Endothelial cell of umbilical vein (primary cell): ENCODE data around the gene ZBED4. TPM values are rescaled to one million over a fixed set of nuclear protein-coding genes. Genes with fewer than 3 reads are reported as not detected.

Experiments
- BruUV-seq: library from RNA; stranded (reverse); fragments of 400-500 nt; replicated peaks from 2 replicates; lab custom pipeline; 2021; lab: Mats Ljungman, UMichigan
- CTCF ChIA-PET: fragments of 300-600, 350-600 bp; sonication (Branson Sonifier 250); formaldehyde crosslinking; loops from one replicate; lab custom pipeline; 2021; ENCODE audit warnings: antibody characterized with exemption, inconsistent platforms; lab: Charles Lee
- POLR2A ChIA-PET: fragments of 300-600, 350-600 bp; sonication (Branson Sonifier 250); formaldehyde crosslinking; loops from one replicate; lab custom pipeline; 2021; ENCODE audit warnings: antibody characterized with exemption, inconsistent platforms; lab: Charles Lee
- DNase-seq: peaks from one replicate; pipeline ENCODE4 v3.0.0-alpha.2; 2011; ENCODE audit warnings: low read depth, low spot score
- FAIRE-seq: peaks from 2 replicates; lab custom pipeline; 2011; peaks lifted over from hg19 to GRCh38; lab: Jason Lieb, UNC
- H2AFZ ChIP-seq: 2 replicates; pipeline ENCODE4 v1.6.0; 2012; ENCODE audit warnings: low read depth, low read length, control low read depth, inconsistent platforms
- H3K27ac ChIP-seq: 2 replicates; pipeline ENCODE4 v1.5.1; 2011; ENCODE audit warnings: low read depth, mild to moderate bottlenecking, control low read depth, low read length, moderate library complexity; ENCODE audit not compliant: insufficient read depth
- H3K27me3 ChIP-seq, 2 experiments: 2 replicates each; pipeline versions ENCODE4 v1.6.0 to v1.6.1; 2011; ENCODE audit warnings: low read length in 2 of 2, mixed read lengths in 1 of 2; ENCODE audit not compliant: control insufficient read depth in 2 of 2, insufficient read depth in 2 of 2
- H3K36me3 ChIP-seq, 2 experiments: 2 replicates in 1 of 2; 3 replicates in 1 of 2; pipeline ENCODE4 v1.5.1; 2011; ENCODE audit warnings: low read length in 2 of 2, mild to moderate bottlenecking in 1 of 2, moderate library complexity in 1 of 2; ENCODE audit not compliant: control insufficient read depth in 2 of 2, insufficient read depth in 2 of 2; ENCODE audit errors: extremely low read depth in 1 of 2
- H3K4me1 ChIP-seq: 3 replicates; pipeline ENCODE4 v1.5.1; 2011; ENCODE audit warnings: mild to moderate bottlenecking, low read length; ENCODE audit not compliant: control insufficient read depth, insufficient read depth; ENCODE audit errors: extremely low read depth
- H3K4me2 ChIP-seq: 2 replicates; pipeline ENCODE4 v1.6.1; 2011; ENCODE audit warnings: low read length, control low read depth, mixed read lengths; ENCODE audit not compliant: insufficient read depth
- H3K4me3 ChIP-seq, 3 experiments: fragments of 200-600 bp in 1 of 3; sonication (generic), shearing (Covaris generic) in 1 of 3; replicated peaks in 1 of 3; 2 replicates each; pipeline ENCODE4 v1.5.1; 2011 to 2016; ENCODE audit warnings: control low read depth in 3 of 3, low read length in 3 of 3, mild to moderate bottlenecking in 2 of 3, inconsistent platforms in 1 of 3, low read depth in 1 of 3, moderate library complexity in 1 of 3; ENCODE audit not compliant: insufficient read depth in 1 of 3
- H3K79me2 ChIP-seq: 2 replicates; pipeline ENCODE4 v1.6.0; 2012; ENCODE audit warnings: low read length, inconsistent platforms; ENCODE audit not compliant: control insufficient read depth, insufficient read depth
- H3K9ac ChIP-seq: replicated peaks from 2 replicates; pipeline ENCODE3; 2011; ENCODE audit warnings: low read length, control low read depth; ENCODE audit not compliant: insufficient read depth; ENCODE audit errors: extremely low read depth
- H3K9me1 ChIP-seq: replicated peaks from 3 replicates; pipeline ENCODE4 v1.6.0; 2011; ENCODE audit warnings: mild to moderate bottlenecking, low read length; ENCODE audit not compliant: control insufficient read depth, insufficient read depth; ENCODE audit errors: extremely low read depth
- H3K9me3 ChIP-seq: replicated peaks from 2 replicates; pipeline ENCODE4 v1.5.1; 2012; ENCODE audit warnings: low read length, inconsistent platforms; ENCODE audit not compliant: control insufficient read depth, insufficient read depth
- H4K20me1 ChIP-seq: replicated peaks from 2 replicates; pipeline ENCODE3; 2011; ENCODE audit warnings: mild to moderate bottlenecking, low read length; ENCODE audit not compliant: control insufficient read depth, insufficient read depth; ENCODE audit errors: extremely low read depth
- CTCF ChIP-seq, 2 donors: IDR thresholded peaks; 1 replicate in 1 of 2; 2 replicates in 1 of 2; pipeline ENCODE4 v1.5.1; 2011; ENCODE audit warnings: low read length in 2 of 2, mild to moderate bottlenecking in 2 of 2, moderate library complexity in 2 of 2, control low read depth in 1 of 2, inconsistent platforms in 1 of 2, low read depth in 1 of 2; ENCODE audit not compliant: insufficient read depth in 1 of 2; ENCODE audit errors: extremely low read depth in 1 of 2
- FOS ChIP-seq: IDR thresholded peaks from 2 replicates; pipeline ENCODE4 v1.6.1; 2011; ENCODE audit warnings: mild to moderate bottlenecking, low read length, moderate library complexity, borderline replicate concordance; ENCODE audit not compliant: insufficient read depth
- GATA2 ChIP-seq: IDR thresholded peaks from 2 replicates; pipeline ENCODE4 v1.7.0; 2011; ENCODE audit warnings: low read depth, mild to moderate bottlenecking, moderate library complexity, mixed read lengths, low read length; ENCODE audit not compliant: insufficient read length, insufficient read depth
- MYC ChIP-seq: IDR thresholded peaks from one replicate; pipeline ENCODE4 v1.6.1; 2011; ENCODE audit warnings: mild to moderate bottlenecking, low read depth, low read length
- POLR2A ChIP-seq: IDR thresholded peaks from 2 replicates; pipeline ENCODE4 v1.6.1; 2012; ENCODE audit warnings: low read depth, mild to moderate bottlenecking, control low read depth, low read length
- POLR2AphosphoS5 ChIP-seq: IDR thresholded peaks from 2 replicates; pipeline ENCODE4 v1.6.1; 2012; ENCODE audit warnings: low read depth, mild to moderate bottlenecking, control low read depth, low read length, moderate library complexity; ENCODE audit not compliant: insufficient read depth
- dilution Hi-C: fragments of 300-500 bp; cut with MboI; formaldehyde crosslinking; loops from one replicate; pipeline ENCODE4 v1.15.0; 2019; ENCODE audit warnings: low sequenced_read_pairs; ENCODE audit not compliant: extremely low pct_ligation_motif_present
- intact Hi-C: fragments of 100-400 bp; cut with micrococcal nuclease; formaldehyde crosslinking; loops from one replicate; pipeline ENCODE4 v1.10.0; 2022
- polyA plus RNA-seq, 4 experiments: library from polyadenylated mRNA; depleted of rRNA in 3 of 4; stranded (reverse) in 3 of 4; unstranded in 1 of 4; fragments of >200 nt; gene quantifications; 2 replicates each; pipeline versions ENCODE4 v1.2.1 to v1.2.3, GENCODE V29; 2011 to 2012; ENCODE audit warnings: missing spikeins in 1 of 4
- total RNA-seq: library from RNA; stranded (reverse); gene quantifications from 2 replicates; pipeline ENCODE4 v1.2.3, GENCODE V29; 2021
- TF ChIP-seq, protein P1 (sequence below): IDR thresholded peaks from 2 replicates; pipeline ENCODE4 v1.6.1; 2011; ENCODE audit not compliant: insufficient read depth, insufficient read length

Gene ZBED4
- total and polyA plus RNA-seq, 2 donors (not counting 3 experiments of a cell fraction or from before 2014, with no cell fraction given): 8.6 to 18.2 TPM

- H3K4me1 ChIP-seq: peaks cover 8% of the 10 kb centered on the region
- no peak overlapping the region for H2AFZ ChIP-seq
- no peaks in the 10 kb centered on the region for H3K9me3 ChIP-seq
- no TSS peak for BruUV-seq
- CTCF ChIA-PET: no interaction called here
- intact Hi-C loops (no loop called here), dilution Hi-C loops (no loop called here)
- H3K79me2 ChIP-seq: peaks cover 65% of the 10 kb centered on the region
- no peak overlapping the region for H3K27ac ChIP-seq
- FAIRE-seq: no peak
- H3K36me3 ChIP-seq: peaks cover 4 to 36% of the 10 kb centered on the region in 2 experiments
- no peaks in the 10 kb centered on the region for H4K20me1 ChIP-seq
- POLR2A ChIA-PET: no interaction called here
- no peak overlapping the region for H3K9ac ChIP-seq
- no peaks in the 10 kb centered on the region for H3K27me3 ChIP-seq
- DNase-seq: no peak
- TF ChIP-seq CTCF (IDR thresholded peaks at IDR 0.05; ENCODE audit: extremely low read depth in 1 of 2, insufficient read depth in 1 of 2, low read depth in 1 of 2, low read length in 2 of 2): no peak
- TF ChIP-seq FOS: no peak
- no peak for TF ChIP-seq POLR2AphosphoS5
- TF ChIP-seq GATA2: no peak
- TF ChIP-seq MYC: no peak
- TF ChIP-seq, protein P1, sequence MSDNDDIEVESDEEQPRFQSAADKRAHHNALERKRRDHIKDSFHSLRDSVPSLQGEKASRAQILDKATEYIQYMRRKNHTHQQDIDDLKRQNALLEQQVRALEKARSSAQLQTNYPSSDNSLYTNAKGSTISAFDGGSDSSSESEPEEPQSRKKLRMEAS: no peak
- TF ChIP-seq POLR2A: no peak
- no peak overlapping the region for H3K4me2 ChIP-seq
- H3K4me3 ChIP-seq: no peak overlapping the region
- H3K9me1 ChIP-seq: no peaks in the 10 kb centered on the region
Measured at GRCh38 chr22:49885281-49885680, 31.6 kb downstream of the ZBED4 start.
